ENCODE data around the gene MRPL52. TPM values are rescaled to one million over a fixed set of nuclear protein-coding genes. Genes with fewer than 3 reads are reported as not detected.
"Not testable (repeated sequence)": the region's sequence is repeated elsewhere in the genome, so short reads cannot be mapped to it uniquely, and the experiment has no call there.

MRPL52 gene
- total and polyA plus RNA-seq, 10 of the 15 experiments (the other 5 are each of a cell fraction or from before 2014, with no cell fraction given), result 51.7 to 541 (median 142) TPM

DNA sequence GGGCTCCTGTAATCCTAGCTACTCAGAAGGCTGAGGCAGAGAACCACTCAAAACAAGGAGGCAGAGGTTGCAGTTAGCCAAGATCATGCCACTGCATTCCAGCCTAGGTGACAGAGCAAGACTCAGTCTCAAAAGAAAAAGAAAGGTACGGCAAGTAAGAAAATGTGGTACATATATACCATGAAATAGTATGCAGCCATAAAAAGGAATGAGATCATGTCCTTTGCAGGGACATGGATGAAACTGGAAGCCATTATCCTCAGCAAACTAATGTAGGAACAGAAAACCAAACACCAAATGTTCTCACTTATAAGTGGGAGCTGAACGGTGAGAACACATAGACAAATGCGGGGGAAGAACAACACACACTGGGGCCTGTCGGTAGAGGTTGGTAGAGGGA lies 24.5 kb upstream of the MRPL52 start:
- CTCF ChIA-PET, result interaction anchor here (0.6 to 5.8 kb wide), 9 partner anchors 7 to 235 kb away, joined by 3 to 36 read pairs (median 4); no protein-coding TSS in a partner anchor
- H4K20me1 ChIP-seq (ENCODE audit: control insufficient read depth, insufficient read depth); H2AFZ ChIP-seq (ENCODE audit: control insufficient read depth, low read depth, low read length); in situ Hi-C loops (cut with MboI); ATAC-seq; H3K9me3 ChIP-seq (replicated peaks; ENCODE audit: control insufficient read depth, insufficient read depth, low read length); H3K36me3 ChIP-seq (ENCODE audit: control insufficient read depth in 2 of 2, insufficient read depth in 2 of 2, low read length in 1 of 2); DNase-seq (ENCODE audit: low read depth, low spot score); H3K9ac ChIP-seq (ENCODE audit: control insufficient read depth, insufficient read depth, low read length); FAIRE-seq; H3K27me3 ChIP-seq (replicated peaks in 1 of 2; ENCODE audit: control insufficient read depth in 2 of 2, insufficient read depth in 2 of 2, low read length in 1 of 2); intact Hi-C loops (cut with micrococcal nuclease; ENCODE audit: unreplicated experiment); BruUV-seq (replicated peaks): not testable (repeated sequence)
- WGBS (ENCODE audit: insufficient coverage, insufficient replicate concordance, low lambda C conversion rate, missing lambda C conversion rate), result 70% methylated on average over 4 of the region's 4 CpGs
- peak overlapping the region; percentile 61; the same call in 1 of the 2 replicates for H3K4me3 ChIP-seq
- peak overlapping the region; percentile 19; the same call in 1 of the 2 replicates for H3K4me2 ChIP-seq (ENCODE audit: control insufficient read depth, insufficient read depth)
- POLR2A ChIA-PET, result interaction anchor here (0.9 to 17.5 kb wide), 4 partner anchors 9 to 309 kb away, joined by 3 to 245 read pairs (median 23); partner anchors contain the start of gene SLC7A7
- H3K27ac ChIP-seq (ENCODE audit: control insufficient read depth, insufficient read depth), result peak overlapping the region; percentile 98
- peaks cover 57% of the 10 kb centered on the region for H3K4me1 ChIP-seq (ENCODE audit: control insufficient read depth, insufficient read depth, low read length)
- H3K79me2 ChIP-seq (ENCODE audit: control insufficient read depth, insufficient read depth, low read length), result peaks cover 33% of the 10 kb centered on the region
- RAD21 ChIA-PET (ENCODE audit: unreplicated experiment), result interaction anchor here (1.1 to 14.2 kb wide), 7 partner anchors 10 to 83 kb away, joined by 3 to 219 read pairs (median 5); partner anchors contain the start of gene SLC7A7
- TF ChIP-seq, protein P1, sequence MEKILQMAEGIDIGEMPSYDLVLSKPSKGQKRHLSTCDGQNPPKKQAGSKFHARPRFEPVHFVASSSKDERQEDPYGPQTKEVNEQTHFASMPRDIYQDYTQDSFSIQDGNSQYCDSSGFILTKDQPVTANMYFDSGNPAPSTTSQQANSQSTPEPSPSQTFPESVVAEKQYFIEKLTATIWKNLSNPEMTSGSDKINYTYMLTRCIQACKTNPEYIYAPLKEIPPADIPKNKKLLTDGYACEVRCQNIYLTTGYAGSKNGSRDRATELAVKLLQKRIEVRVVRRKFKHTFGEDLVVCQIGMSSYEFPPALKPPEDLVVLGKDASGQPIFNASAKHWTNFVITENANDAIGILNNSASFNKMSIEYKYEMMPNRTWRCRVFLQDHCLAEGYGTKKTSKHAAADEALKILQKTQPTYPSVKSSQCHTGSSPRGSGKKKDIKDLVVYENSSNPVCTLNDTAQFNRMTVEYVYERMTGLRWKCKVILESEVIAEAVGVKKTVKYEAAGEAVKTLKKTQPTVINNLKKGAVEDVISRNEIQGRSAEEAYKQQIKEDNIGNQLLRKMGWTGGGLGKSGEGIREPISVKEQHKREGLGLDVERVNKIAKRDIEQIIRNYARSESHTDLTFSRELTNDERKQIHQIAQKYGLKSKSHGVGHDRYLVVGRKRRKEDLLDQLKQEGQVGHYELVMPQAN (conservative IDR thresholded peaks at IDR 0.05), result 0 out of 2 replicates have a peak, but pooled peaks have one; percentile 34
- TF ChIP-seq KLF5 (IDR thresholded peaks at IDR 0.05; ENCODE audit: partially characterized antibody) (peak; percentile 25), SMARCA5 (IDR thresholded peaks at IDR 0.05) (peak; percentile 18; the same call in 1 of the 2 replicates)
- SMC1A ChIA-PET (ENCODE audit: uncharacterized antibody, unreplicated experiment), result interaction anchor here (1.2 to 20.3 kb wide), 7 partner anchors 4 to 39 kb away, joined by 3 to 395 read pairs (median 16); partner anchors contain the start of genes MRPL52, OXA1L and SLC7A7
